Stimulated activated CD8-positive, alpha-beta memory T cell treated with anti-CD3 and anti-CD28 coated beads, Interleukin-4, amount 100 ng/mL, for 1 hour (primary cell): ENCODE measurements around the gene MCTP2.
"Not testable (repeated sequence)": the region's sequence is repeated elsewhere in the genome, so short reads cannot be mapped to it uniquely, and the experiment has no call there.

Experiments used
- DNase-seq, 2 donors: peaks; one replicate each; pipeline ENCODE4 v3.0.0-alpha.2; 2020; ENCODE audit warnings: low read depth in 2 of 2, low spot score in 1 of 2

Gene MCTP2

GRCh38 chr15:94446441-94446840 lies 215.1 kb downstream of the MCTP2 start:
- DNase-seq: no peak

DNA sequence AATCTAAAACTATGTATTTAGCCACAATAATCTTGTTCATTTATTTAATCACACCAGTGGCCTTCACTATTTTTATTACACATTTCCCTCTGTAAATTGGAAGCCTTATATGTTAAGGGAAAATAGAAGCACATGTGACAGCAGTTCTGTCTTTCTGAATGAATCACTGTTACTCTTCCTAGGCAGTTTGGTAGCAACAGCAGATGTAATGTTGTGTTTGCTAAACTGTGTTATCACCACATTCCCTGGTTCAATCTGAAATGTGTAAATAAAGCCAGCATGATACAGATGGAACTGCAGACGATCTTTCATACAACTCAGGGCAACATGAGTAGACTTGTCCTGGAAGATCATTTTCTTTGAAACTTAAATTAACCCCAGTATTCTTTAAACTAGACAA lies 220.1 kb downstream of the MCTP2 start:
- DNase-seq: no peak

- no peak for DNase-seq
These were observed 222.0 kb downstream of the MCTP2 start for GRCh38 chr15:94453227-94453988.

DNA sequence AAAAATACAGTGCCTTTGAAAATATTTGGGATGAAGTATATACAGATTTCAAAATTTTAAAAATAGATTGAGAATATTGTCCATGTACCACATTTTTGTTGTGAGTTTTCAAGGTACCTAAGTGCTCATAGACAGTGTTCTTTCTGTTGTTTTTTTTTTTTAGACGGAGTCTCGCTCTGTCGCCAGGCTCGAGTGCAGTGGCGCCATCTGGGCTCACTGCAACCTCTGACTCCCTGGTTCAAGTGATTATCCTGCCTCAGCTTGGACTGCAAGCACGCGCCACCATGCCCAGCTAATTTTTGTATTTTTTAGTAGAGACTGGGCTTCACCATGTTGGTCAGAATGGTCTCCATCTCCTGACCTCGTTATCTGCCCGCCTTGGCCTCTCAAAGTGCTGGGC lies 223.9 kb downstream of the MCTP2 start:
- DNase-seq: no peak

- no peak for DNase-seq
These were observed 224.9 kb downstream of the MCTP2 start for GRCh38 chr15:94456226-94456625.

GRCh38 chr15:94457661-94458060 lies 226.3 kb downstream of the MCTP2 start:
- no peak for DNase-seq

DNA sequence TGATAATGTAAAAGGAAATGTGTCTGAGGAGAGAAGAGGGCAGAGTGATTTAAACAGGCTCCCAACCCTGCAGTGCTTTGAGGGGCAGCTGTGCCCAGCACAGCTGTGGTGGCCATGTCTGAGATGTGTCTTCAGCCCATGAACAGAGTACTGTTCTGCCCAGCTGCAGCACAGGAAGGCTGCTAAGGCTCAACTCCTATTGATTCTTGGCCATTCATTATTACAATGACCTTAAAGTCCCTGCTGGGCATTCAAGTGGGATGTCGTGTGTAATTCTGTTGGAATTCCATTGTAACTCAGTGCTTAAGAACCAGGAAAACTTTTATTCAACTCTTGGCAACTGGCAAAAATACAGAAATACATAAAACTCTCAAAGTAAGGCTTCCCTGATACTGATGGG lies 229.3 kb downstream of the MCTP2 start:
- no peak for DNase-seq

- no peak for DNase-seq
These were observed 235.7 kb downstream of the MCTP2 start for GRCh38 chr15:94467034-94467433.

DNA sequence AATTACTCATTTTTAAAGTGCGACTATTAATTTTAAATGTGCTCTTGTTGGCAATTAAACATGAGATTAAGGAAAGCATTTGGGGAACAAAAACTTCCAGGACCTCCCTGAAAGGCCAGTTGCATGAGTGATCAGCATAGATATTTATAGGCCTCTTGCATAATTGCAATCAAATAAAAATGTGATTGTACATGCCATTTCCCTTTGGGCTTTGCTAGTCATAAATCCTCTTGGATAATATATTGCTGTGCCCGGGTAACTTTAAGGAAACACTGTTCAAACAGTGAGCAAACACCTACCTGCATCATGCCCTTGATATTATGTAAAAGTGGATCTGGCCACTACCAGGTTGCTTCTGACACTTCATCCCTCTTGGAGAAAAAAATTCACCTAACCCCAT lies 239.1 kb downstream of the MCTP2 start:
- DNase-seq: no peak

- DNase-seq: no peak
These were observed 245.3 kb downstream of the MCTP2 start for GRCh38 chr15:94476686-94477085.

DNA sequence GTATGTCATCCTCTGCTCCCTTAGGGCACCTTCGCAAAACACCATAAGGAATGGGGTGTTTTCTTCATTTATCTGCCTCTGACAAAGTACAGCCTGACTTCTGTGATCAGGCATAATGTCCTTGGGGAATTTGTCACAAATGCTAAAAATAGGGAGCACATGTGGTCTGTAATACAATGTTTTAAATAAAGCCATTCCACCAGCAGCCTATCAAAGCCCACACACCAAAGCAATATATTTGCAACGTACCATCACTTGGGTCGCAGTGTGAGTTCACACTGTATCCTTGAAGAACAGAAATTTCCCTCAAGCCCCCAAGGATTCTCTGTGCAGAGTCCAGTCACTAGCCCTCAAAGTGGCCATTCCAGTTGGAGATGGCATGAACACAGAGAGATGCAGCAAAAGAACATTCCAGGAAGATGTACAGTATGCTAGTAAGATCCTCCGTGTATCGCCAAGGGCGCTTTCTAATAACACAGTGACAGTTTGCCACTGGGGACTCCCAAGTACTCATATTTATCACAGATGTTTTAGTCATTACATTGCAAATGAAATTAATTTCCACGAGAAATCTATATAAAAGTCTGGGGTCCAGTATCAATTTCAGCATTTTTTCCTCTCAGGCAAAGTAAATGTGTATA lies 246.7 kb downstream of the MCTP2 start:
- DNase-seq: no peak

DNA sequence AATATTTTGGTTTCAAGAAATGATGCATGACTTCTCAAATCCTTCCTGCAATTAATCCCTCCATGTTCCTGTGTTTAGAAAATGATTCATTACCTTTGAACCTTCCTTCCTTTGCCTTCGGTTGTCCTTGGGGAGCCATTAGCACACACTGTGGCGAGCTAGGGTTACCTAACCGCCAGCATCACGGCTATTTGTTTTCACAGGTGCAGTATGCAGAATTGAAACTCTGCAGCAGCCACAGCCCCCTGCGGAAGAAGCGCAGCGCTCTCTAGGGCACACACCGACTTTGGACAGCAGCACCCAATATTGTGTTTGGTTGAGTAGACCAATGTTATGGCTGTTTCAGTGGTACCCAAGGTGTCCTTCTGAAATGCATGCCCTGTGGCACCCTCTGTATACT lies 247.4 kb downstream of the MCTP2 start:
- no peak for DNase-seq

DNA sequence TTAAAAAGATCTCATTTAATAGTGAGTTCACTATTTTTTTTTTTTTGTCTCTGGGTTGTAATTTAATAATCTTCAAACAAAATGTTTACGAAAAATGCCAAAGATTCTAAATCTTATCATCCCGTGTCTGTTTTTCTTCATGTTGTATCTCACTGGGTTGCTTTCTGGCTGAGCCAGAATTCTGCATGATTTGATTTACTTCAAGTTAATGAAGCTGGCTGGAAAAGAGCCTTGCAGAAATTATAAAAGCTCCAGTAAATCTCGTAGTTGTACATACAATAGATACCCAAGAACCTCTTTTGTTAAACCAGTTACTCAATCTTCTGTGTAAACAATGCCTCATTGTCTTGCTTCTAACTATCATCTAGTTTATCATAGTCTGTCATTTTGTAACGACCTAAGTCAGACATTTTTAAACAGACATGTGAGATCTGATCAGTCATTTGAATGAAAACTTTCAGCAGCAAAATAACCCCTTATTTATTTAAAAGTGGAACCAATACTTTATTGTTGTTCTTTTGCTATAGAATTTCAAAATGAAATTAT lies 249.0 kb downstream of the MCTP2 start:
- DNase-seq: no peak

DNA sequence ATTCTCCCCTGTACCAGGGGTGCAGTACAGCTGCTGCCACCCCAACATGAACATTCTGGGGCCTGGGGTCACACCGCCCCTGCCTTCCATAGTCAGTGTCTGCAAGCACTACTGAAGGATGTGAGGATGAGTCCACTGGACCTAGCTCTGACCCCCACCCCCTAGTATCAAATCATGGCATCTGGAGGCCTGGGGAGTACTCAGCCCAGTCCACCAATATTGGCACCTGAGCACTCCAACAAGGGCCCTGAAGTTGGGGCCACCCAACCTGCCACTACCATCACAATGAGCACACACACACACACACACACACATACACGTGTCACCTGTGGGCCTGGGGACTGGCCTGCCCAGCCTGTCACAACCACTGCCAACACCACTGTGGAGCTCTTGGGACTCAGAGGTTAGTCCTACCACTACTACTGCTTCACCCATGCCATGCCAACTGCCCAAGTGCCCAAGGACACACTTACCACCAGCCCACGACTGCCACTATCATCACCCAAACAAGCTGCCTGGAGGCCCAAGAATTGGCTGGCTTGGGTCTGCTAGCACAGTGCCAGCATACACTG lies 253.9 kb downstream of the MCTP2 start:
- DNase-seq: no peak

DNA sequence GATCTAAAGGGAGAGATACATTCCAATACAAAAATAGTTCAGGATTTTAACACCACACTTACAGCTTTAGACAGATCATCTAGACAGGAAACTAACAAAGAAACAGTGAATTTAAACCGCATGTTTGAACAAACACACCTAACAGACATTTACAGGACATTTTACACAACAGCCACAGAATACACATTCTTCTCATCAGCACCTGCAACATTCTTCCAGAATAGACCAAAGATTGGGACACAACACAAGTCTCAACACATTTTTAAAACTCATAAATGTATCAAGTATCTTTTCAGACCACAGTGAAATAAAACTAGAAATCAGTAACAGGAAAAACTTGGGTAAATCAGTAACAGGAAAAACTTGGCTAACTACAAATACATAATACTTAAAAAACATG lies 256.3 kb downstream of the MCTP2 start:
- DNase-seq: no peak

GRCh38 chr15:94493176-94493575 lies 261.8 kb downstream of the MCTP2 start:
- no peak for DNase-seq

DNA sequence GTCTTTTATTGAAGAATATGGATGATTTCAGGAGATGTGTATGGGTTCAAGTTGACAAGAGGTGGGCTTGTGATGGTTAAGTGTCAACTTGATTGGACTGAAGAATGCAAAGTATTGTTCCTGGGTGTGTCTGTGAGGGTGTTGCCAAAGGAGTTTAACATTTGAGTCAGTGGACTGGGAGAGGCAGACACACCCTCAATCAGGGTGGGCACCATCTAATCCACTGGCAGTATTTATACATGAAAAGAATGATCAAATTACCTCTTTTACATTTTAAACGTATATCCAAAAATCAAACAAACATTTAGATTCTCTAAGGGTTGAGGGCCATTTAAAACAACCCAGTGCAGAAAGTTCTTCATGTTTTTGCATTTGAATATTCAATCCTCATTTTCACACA lies 262.2 kb downstream of the MCTP2 start:
- not testable (repeated sequence) for DNase-seq

GRCh38 chr15:94494732-94495131 lies 263.4 kb downstream of the MCTP2 start:
- no peak for DNase-seq

- DNase-seq: no peak
These were observed 271.9 kb downstream of the MCTP2 start for GRCh38 chr15:94503293-94503692.

- no peak for DNase-seq
These were observed 277.9 kb downstream of the MCTP2 start for GRCh38 chr15:94509259-94509658.

GRCh38 chr15:94522125-94522524 lies 290.8 kb downstream of the MCTP2 start:
- DNase-seq: no peak

GRCh38 chr15:94523873-94524272 lies 292.5 kb downstream of the MCTP2 start:
- no peak for DNase-seq
